ENCODE results near the gene WEE1. TPM values are rescaled to one million over a fixed set of nuclear protein-coding genes. Genes with fewer than 3 reads are reported as not detected.

WEE1 gene
- total and polyA plus RNA-seq, 8 donors: 20.7 to 83.6 (median 65.4) TPM

GRCh38 chr11:9580894-9581293 lies 7.4 kb downstream of the WEE1 start:
- DNase-seq (no peak), ATAC-seq (no peak)
- intact Hi-C loops (cut with DNase I): no loop called here

GRCh38 chr11:9581556-9582161 lies 8.2 kb downstream of the WEE1 start:
- H3K27me3 ChIP-seq: no peaks in the 10 kb centered on the region
- H3K9me3 ChIP-seq: no peaks in the 10 kb centered on the region
- intact Hi-C loops (cut with DNase I): no loop called here

More at GRCh38 chr11:9580894-9581293, 7.4 kb downstream of the WEE1 start:
- Histone ChIP-seq H3K27me3 (no peaks in the 10 kb centered on the region), H3K4me3 (no peak overlapping the region), H3K9me3 (no peaks in the 10 kb centered on the region), H3K4me1 (peaks cover 5 to 7% of the 10 kb centered on the region in 2 donors), H3K36me3 (peaks cover 0 to 50% of the 10 kb centered on the region in 2 donors), H3K27ac (no peak overlapping the region)
- no peak for TF ChIP-seq CTCF (IDR thresholded peaks at IDR 0.05)

GRCh38 chr11:9590717-9591116 lies 17.2 kb downstream of the WEE1 start:
- no peaks in the 10 kb centered on the region for H3K27me3 ChIP-seq
- H3K36me3 ChIP-seq: peaks cover 0 to 40% of the 10 kb centered on the region in 2 donors
- no peak for TF ChIP-seq CTCF (IDR thresholded peaks at IDR 0.05)
- DNase-seq (no peak), ATAC-seq (no peak)
- no peaks in the 10 kb centered on the region for H3K9me3 ChIP-seq
- no peak overlapping the region for H3K27ac ChIP-seq
- H3K4me1 ChIP-seq: no peaks in the 10 kb centered on the region
- intact Hi-C loops (cut with DNase I): no loop called here
- H3K4me3 ChIP-seq: no peak overlapping the region

More at GRCh38 chr11:9581556-9582161, 8.2 kb downstream of the WEE1 start:
- peaks cover 0 to 5% of the 10 kb centered on the region in 2 donors for H3K4me1 ChIP-seq
- peaks cover 0 to 57% of the 10 kb centered on the region in 2 donors for H3K36me3 ChIP-seq
- no peak overlapping the region for H3K4me3 ChIP-seq
- TF ChIP-seq CTCF (IDR thresholded peaks at IDR 0.05): no peak
- ATAC-seq: no peak
- H3K27ac ChIP-seq: no peak overlapping the region
- DNase-seq: no peak

GRCh38 chr11:9594267-9595046 lies 21.0 kb downstream of the WEE1 start:
- no peak for TF ChIP-seq CTCF (IDR thresholded peaks at IDR 0.05)
- DNase-seq: no peak
- ATAC-seq: no peak

GRCh38 chr11:9596926-9597464 lies 23.5 kb downstream of the WEE1 start:
- H3K4me3 ChIP-seq: no peak overlapping the region
- ATAC-seq (no peak), DNase-seq (no peak)
- H3K27me3 ChIP-seq: no peaks in the 10 kb centered on the region
- peaks cover 0 to 15% of the 10 kb centered on the region in 2 donors for H3K4me1 ChIP-seq
- intact Hi-C loops (cut with DNase I): no loop called here
- H3K27ac ChIP-seq: no peak overlapping the region
- H3K36me3 ChIP-seq: no peaks in the 10 kb centered on the region
- H3K9me3 ChIP-seq: no peaks in the 10 kb centered on the region
- TF ChIP-seq CTCF (IDR thresholded peaks at IDR 0.05): no peak

More at GRCh38 chr11:9594267-9595046, 21.0 kb downstream of the WEE1 start:
- Histone ChIP-seq H3K4me1 (no peaks in the 10 kb centered on the region), H3K27ac (no peak overlapping the region), H3K27me3 (no peaks in the 10 kb centered on the region), H3K4me3 (no peak overlapping the region), H3K9me3 (no peaks in the 10 kb centered on the region), H3K36me3 (peaks cover 0 to 9% of the 10 kb centered on the region in 2 donors)
- intact Hi-C loops (cut with DNase I): no loop called here

Data from left lung (tissue), 10 donors.